Naive thymus-derived CD8-positive, alpha-beta T cell (primary cell): ENCODE results near the gene SLC22A6. TPM values are rescaled to one million over a fixed set of nuclear protein-coding genes. Genes with fewer than 3 reads are reported as not detected.

Experiments used
- ATAC-seq, 2 donors: fragments of 150-1000 bp; cut with Tn5 transposase in 1 of 2; sonication (Bioruptor Pico), chemical (Tn5 transposase) in 1 of 2; 1 replicate in 1 of 2; 2 replicates in 1 of 2; pipeline ENCODE4 v1.10.0; 2021; ENCODE audit warnings: mild to moderate bottlenecking in 2 of 2, moderate library complexity in 2 of 2
- POLR2A ChIA-PET: fragments of 350-600 bp; sonication (Branson Sonifier 250); formaldehyde crosslinking; loops from one replicate; lab custom pipeline; 2021; ENCODE audit warnings: antibody characterized with exemption; lab: Charles Lee
- DNase-seq, 10 donors: peaks; one replicate each; pipeline versions ENCODE4 v3.0.0 to v3.0.0-alpha.2; 2020 to 2022
- H3K27ac Mint-ChIP-seq, 10 donors: one replicate each; pipeline ENCODE4 v1.8.0; 2020 to 2022; ENCODE audit warnings: mild to moderate bottlenecking in 10 of 10, mixed read lengths in 10 of 10, moderate library complexity in 4 of 10, inconsistent platforms in 1 of 10
- H3K27me3 Mint-ChIP-seq, 5 donors: one replicate each; pipeline ENCODE4 v1.8.0; 2021 to 2022; ENCODE audit warnings: mixed read lengths in 5 of 5
- H3K36me3 Mint-ChIP-seq, 3 donors: one replicate each; pipeline ENCODE4 v1.8.0; 2020 to 2022; ENCODE audit warnings: mixed read lengths in 3 of 3, mild to moderate bottlenecking in 2 of 3, inconsistent platforms in 1 of 3
- H3K4me1 Mint-ChIP-seq, 4 donors: one replicate each; pipeline ENCODE4 v1.8.0; 2021 to 2022; ENCODE audit warnings: mixed read lengths in 4 of 4
- H3K4me3 Mint-ChIP-seq, 10 donors: one replicate each; pipeline ENCODE4 v1.8.0; 2020 to 2022; ENCODE audit warnings: mild to moderate bottlenecking in 10 of 10, mixed read lengths in 10 of 10, moderate library complexity in 6 of 10, inconsistent platforms in 1 of 10
- H3K9me3 Mint-ChIP-seq, 9 donors: one replicate each; pipeline ENCODE4 v1.8.0; 2020 to 2022; ENCODE audit warnings: mixed read lengths in 9 of 9, mild to moderate bottlenecking in 3 of 9, inconsistent platforms in 1 of 9, moderate library complexity in 1 of 9
- polyA plus RNA-seq, 3 donors: library from polyadenylated mRNA; unstranded; fragments of 300-500 nt; fragmentation: Illumina TruSeq; gene quantifications; one replicate each; pipeline ENCODE4 v1.2.3, GENCODE V29; 2021
- total RNA-seq, 8 experiments: library from RNA in 2 of 8; stranded (reverse) in 2 of 8; gene quantifications; one replicate each; pipeline ENCODE4 v1.2.3 and lab custom pipeline; 2021 to 2026

Gene SLC22A6
- total and polyA plus RNA-seq, 5 experiments from 2014 or later: not detected

- Mint-ChIP-seq H3K9me3 (no peaks in the 10 kb centered on the region), H3K4me3 (no peak overlapping the region), H3K36me3 (no peaks in the 10 kb centered on the region), H3K4me1 (peaks cover 0 to 2% (median 0%) of the 10 kb centered on the region in 4 donors), H3K27ac (peak overlapping the region in 1 of 10 donors; percentile 32), H3K27me3 (peaks cover 3 to 17% (median 7%) of the 10 kb centered on the region in 5 donors)
- POLR2A ChIA-PET: no interaction called here
- ATAC-seq: no peak
- no peak for DNase-seq
These were observed 27.7 kb upstream of the SLC22A6 start for GRCh38 chr11:63012430-63012829.

- Mint-ChIP-seq H3K36me3 (no peaks in the 10 kb centered on the region), H3K9me3 (no peaks in the 10 kb centered on the region), H3K27me3 (peaks cover 0 to 15% (median 7%) of the 10 kb centered on the region in 5 donors), H3K27ac (no peak overlapping the region), H3K4me1 (peaks cover 0 to 2% (median 0%) of the 10 kb centered on the region in 4 donors), H3K4me3 (no peak overlapping the region)
- POLR2A ChIA-PET: no interaction called here
- DNase-seq (no peak), ATAC-seq (no peak)
These were observed 26.2 kb upstream of the SLC22A6 start for GRCh38 chr11:63010934-63011439.

GRCh38 chr11:63007920-63008319 lies 23.2 kb upstream of the SLC22A6 start:
- Mint-ChIP-seq H3K27ac (no peak overlapping the region), H3K36me3 (no peaks in the 10 kb centered on the region)

GRCh38 chr11:63001456-63001855 lies 16.7 kb upstream of the SLC22A6 start:
- no peak for DNase-seq
- Mint-ChIP-seq H3K27me3 (peaks cover 0 to 16% (median 11%) of the 10 kb centered on the region in 5 donors), H3K4me1 (peaks cover 0 to 6% (median 0%) of the 10 kb centered on the region in 4 donors), H3K27ac (no peak overlapping the region), H3K36me3 (no peaks in the 10 kb centered on the region), H3K4me3 (no peak overlapping the region), H3K9me3 (no peaks in the 10 kb centered on the region)
- POLR2A ChIA-PET: no interaction called here
- no peak for ATAC-seq

More at GRCh38 chr11:63007920-63008319, 23.2 kb upstream of the SLC22A6 start:
- POLR2A ChIA-PET: interaction anchor here (0.5 kb wide), 1 partner anchor 123 kb away, joined by 7 read pairs; no protein-coding TSS in a partner anchor
- Mint-ChIP-seq H3K4me3 (no peak overlapping the region), H3K9me3 (no peaks in the 10 kb centered on the region), H3K27me3 (peaks cover 0 to 2% (median 0%) of the 10 kb centered on the region in 5 donors), H3K4me1 (peaks cover 0 to 2% (median 0%) of the 10 kb centered on the region in 4 donors)
- ATAC-seq (no peak), DNase-seq (no peak)

GRCh38 chr11:62999649-63000048 lies 14.9 kb upstream of the SLC22A6 start:
- no peaks in the 10 kb centered on the region for H3K36me3 Mint-ChIP-seq
- ATAC-seq: peak in 1 of 2 donors; percentile 30
- DNase-seq: no peak
- POLR2A ChIA-PET: no interaction called here
- H3K27ac Mint-ChIP-seq: no peak overlapping the region
- H3K4me3 Mint-ChIP-seq: peak overlapping the region in 1 of 10 donors; percentile 27
- H3K9me3 Mint-ChIP-seq: no peaks in the 10 kb centered on the region
- peaks cover 4 to 23% (median 13%) of the 10 kb centered on the region in 5 donors for H3K27me3 Mint-ChIP-seq
- peaks cover 0 to 6% (median 0%) of the 10 kb centered on the region in 4 donors for H3K4me1 Mint-ChIP-seq

GRCh38 chr11:62999156-62999555 lies 14.4 kb upstream of the SLC22A6 start:
- Mint-ChIP-seq H3K27me3 (peaks cover 4 to 23% (median 13%) of the 10 kb centered on the region in 5 donors), H3K36me3 (no peaks in the 10 kb centered on the region), H3K27ac (no peak overlapping the region), H3K9me3 (no peaks in the 10 kb centered on the region), H3K4me1 (peaks cover 0 to 6% (median 0%) of the 10 kb centered on the region in 4 donors), H3K4me3 (no peak overlapping the region)
- DNase-seq (no peak), ATAC-seq (no peak)
- POLR2A ChIA-PET: no interaction called here

- ATAC-seq: no peak
- H3K9me3 Mint-ChIP-seq: no peaks in the 10 kb centered on the region
These were observed 11.5 kb upstream of the SLC22A6 start for GRCh38 chr11:62996271-62996670.

GRCh38 chr11:62994775-62995174 lies 10.0 kb upstream of the SLC22A6 start:
- no peak overlapping the region for H3K4me3 Mint-ChIP-seq
- no peak for DNase-seq
- POLR2A ChIA-PET: no interaction called here
- H3K4me1 Mint-ChIP-seq: peaks cover 0 to 2% (median 0%) of the 10 kb centered on the region in 4 donors
- no peak for ATAC-seq
- H3K27ac Mint-ChIP-seq: no peak overlapping the region
- no peaks in the 10 kb centered on the region for H3K9me3 Mint-ChIP-seq
- H3K36me3 Mint-ChIP-seq: no peaks in the 10 kb centered on the region
- H3K27me3 Mint-ChIP-seq: peaks cover 4 to 30% (median 23%) of the 10 kb centered on the region in 5 donors

More at GRCh38 chr11:62996271-62996670, 11.5 kb upstream of the SLC22A6 start:
- DNase-seq: no peak
- no peaks in the 10 kb centered on the region for H3K36me3 Mint-ChIP-seq
- H3K27me3 Mint-ChIP-seq: peaks cover 4 to 29% (median 27%) of the 10 kb centered on the region in 5 donors
- H3K27ac Mint-ChIP-seq: no peak overlapping the region
- POLR2A ChIA-PET: interaction anchor here (0.6 kb wide), 1 partner anchor 145 kb away, joined by 4 read pairs; no protein-coding TSS in a partner anchor
- H3K4me1 Mint-ChIP-seq: peaks cover 0 to 5% (median 0%) of the 10 kb centered on the region in 4 donors
- H3K4me3 Mint-ChIP-seq: no peak overlapping the region

GRCh38 chr11:62988276-62988675 lies 3.5 kb upstream of the SLC22A6 start:
- no peak for ATAC-seq

GRCh38 chr11:62985041-62985750 lies 429 bp upstream of the SLC22A6 start:
- no peak for ATAC-seq
- H3K9me3 Mint-ChIP-seq: no peaks in the 10 kb centered on the region
- no peak overlapping the region for H3K27ac Mint-ChIP-seq

More at GRCh38 chr11:62988276-62988675, 3.5 kb upstream of the SLC22A6 start:
- H3K4me3 Mint-ChIP-seq: no peak overlapping the region
- peaks cover 0 to 2% (median 0%) of the 10 kb centered on the region in 4 donors for H3K4me1 Mint-ChIP-seq
- H3K27me3 Mint-ChIP-seq: peaks cover 4 to 43% (median 12%) of the 10 kb centered on the region in 5 donors
- H3K36me3 Mint-ChIP-seq: no peaks in the 10 kb centered on the region
- no peaks in the 10 kb centered on the region for H3K9me3 Mint-ChIP-seq
- DNase-seq: no peak
- H3K27ac Mint-ChIP-seq: peak overlapping the region in 1 of 10 donors; percentile 57
- POLR2A ChIA-PET: no interaction called here

GRCh38 chr11:62983536-62984199 lies 1.1 kb downstream of the SLC22A6 start:
- Mint-ChIP-seq H3K4me3 (no peak overlapping the region), H3K27ac (no peak overlapping the region), H3K36me3 (peaks cover 0 to 5% (median 0%) of the 10 kb centered on the region in 3 donors), H3K9me3 (no peaks in the 10 kb centered on the region), H3K4me1 (no peaks in the 10 kb centered on the region), H3K27me3 (peaks cover 10 to 48% (median 18%) of the 10 kb centered on the region in 5 donors)
- POLR2A ChIA-PET: no interaction called here
- no peak for ATAC-seq
- no peak for DNase-seq

More at GRCh38 chr11:62985041-62985750, 429 bp upstream of the SLC22A6 start:
- H3K36me3 Mint-ChIP-seq: peaks cover 0 to 3% (median 0%) of the 10 kb centered on the region in 3 donors
- H3K27me3 Mint-ChIP-seq: peaks cover 5 to 35% (median 11%) of the 10 kb centered on the region in 5 donors
- H3K4me1 Mint-ChIP-seq: no peaks in the 10 kb centered on the region
- no peak overlapping the region for H3K4me3 Mint-ChIP-seq
- POLR2A ChIA-PET: no interaction called here
- DNase-seq: no peak

GRCh38 chr11:62981743-62982142 lies 3.0 kb downstream of the SLC22A6 start:
- Mint-ChIP-seq H3K4me1 (no peaks in the 10 kb centered on the region), H3K9me3 (no peaks in the 10 kb centered on the region), H3K27me3 (peaks cover 8 to 38% (median 12%) of the 10 kb centered on the region in 5 donors), H3K36me3 (peaks cover 0 to 5% (median 0%) of the 10 kb centered on the region in 3 donors), H3K27ac (peak overlapping the region in 1 of 10 donors; percentile 43), H3K4me3 (no peak overlapping the region)
- DNase-seq (no peak), ATAC-seq (no peak)
- POLR2A ChIA-PET: no interaction called here
